ENCODE results near the gene PTPRN2.

DNA sequence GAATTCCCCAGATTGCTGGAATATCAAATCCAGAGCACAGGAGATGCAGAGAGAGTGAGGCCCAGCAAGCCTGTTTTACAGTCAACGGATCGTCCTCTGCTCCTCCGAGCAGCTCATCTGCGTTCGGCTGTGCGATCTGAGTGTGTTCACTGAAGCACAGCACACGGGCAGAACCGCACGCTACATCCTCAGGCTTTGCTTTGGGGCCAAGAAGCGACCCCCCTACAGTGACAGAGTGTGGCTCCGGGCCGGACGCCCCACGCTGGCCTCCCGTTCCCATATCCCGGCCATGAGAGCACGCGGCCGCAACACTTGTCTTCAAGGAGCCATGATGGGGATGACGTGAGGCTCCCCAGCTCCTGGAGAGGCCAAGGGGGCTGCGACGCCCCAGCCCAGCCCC lies 819.4 kb downstream of the PTPRN2 start:
- TF ChIP-seq UBTF (CRISPR knock-in tag; IDR thresholded peaks at IDR 0.05) (no peak), RAD21 (CRISPR knock-in tag; IDR thresholded peaks at IDR 0.05) (no peak), BRCA1 (CRISPR knock-in tag; IDR thresholded peaks at IDR 0.05) (no peak), NR2C2 (CRISPR knock-in tag; IDR thresholded peaks at IDR 0.05; ENCODE audit: borderline replicate concordance) (no peak), TARDBP (CRISPR knock-in tag; IDR thresholded peaks at IDR 0.05) (no peak), POLR2A (IDR thresholded peaks at IDR 0.05; ENCODE audit: insufficient read depth in 1 of 2, low read depth in 2 of 2, low read length in 2 of 2) (no peak), SP1 (IDR thresholded peaks at IDR 0.05) (no peak), SP1 (CRISPR knock-in tag; IDR thresholded peaks at IDR 0.05) (no peak), JUN (CRISPR knock-in tag; IDR thresholded peaks at IDR 0.05) (no peak), U2AF1 (optimal IDR thresholded peaks at IDR 0.05; ENCODE audit: low read depth, low read length) (no peak), ZNF709 (CRISPR knock-in tag; IDR thresholded peaks at IDR 0.05) (no peak)
- TF ChIP-seq, protein P1, sequence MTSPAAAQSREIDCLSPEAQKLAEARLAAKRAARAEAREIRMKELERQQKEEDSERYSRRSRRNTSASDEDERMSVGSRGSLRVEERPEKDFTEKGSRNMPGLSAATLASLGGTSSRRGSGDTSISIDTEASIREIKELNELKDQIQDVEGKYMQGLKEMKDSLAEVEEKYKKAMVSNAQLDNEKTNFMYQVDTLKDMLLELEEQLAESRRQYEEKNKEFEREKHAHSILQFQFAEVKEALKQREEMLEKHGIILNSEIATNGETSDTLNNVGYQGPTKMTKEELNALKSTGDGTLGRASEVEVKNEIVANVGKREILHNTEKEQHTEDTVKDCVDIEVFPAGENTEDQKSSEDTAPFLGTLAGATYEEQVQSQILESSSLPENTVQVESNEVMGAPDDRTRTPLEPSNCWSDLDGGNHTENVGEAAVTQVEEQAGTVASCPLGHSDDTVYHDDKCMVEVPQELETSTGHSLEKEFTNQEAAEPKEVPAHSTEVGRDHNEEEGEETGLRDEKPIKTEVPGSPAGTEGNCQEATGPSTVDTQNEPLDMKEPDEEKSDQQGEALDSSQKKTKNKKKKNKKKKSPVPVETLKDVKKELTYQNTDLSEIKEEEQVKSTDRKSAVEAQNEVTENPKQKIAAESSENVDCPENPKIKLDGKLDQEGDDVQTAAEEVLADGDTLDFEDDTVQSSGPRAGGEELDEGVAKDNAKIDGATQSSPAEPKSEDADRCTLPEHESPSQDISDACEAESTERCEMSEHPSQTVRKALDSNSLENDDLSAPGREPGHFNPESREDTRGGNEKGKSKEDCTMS (CRISPR knock-in tag; conservative IDR thresholded peaks at IDR 0.05), result no peak
